HG03378 (cell line): ENCODE results near the gene SPATS2L.
A peak's percentile ranks its signal among the peaks of the same experiment; 100 is the strongest.

ENCODE experiments used
- ATAC-seq: cut with Tn5 transposase; IDR thresholded peaks from one replicate; pipeline ENCODE4 v1.9.1; 2021; ENCODE audit warnings: mild to moderate bottlenecking, moderate library complexity; ENCODE audit not compliant: unreplicated experiment

The SPATS2L gene

DNA sequence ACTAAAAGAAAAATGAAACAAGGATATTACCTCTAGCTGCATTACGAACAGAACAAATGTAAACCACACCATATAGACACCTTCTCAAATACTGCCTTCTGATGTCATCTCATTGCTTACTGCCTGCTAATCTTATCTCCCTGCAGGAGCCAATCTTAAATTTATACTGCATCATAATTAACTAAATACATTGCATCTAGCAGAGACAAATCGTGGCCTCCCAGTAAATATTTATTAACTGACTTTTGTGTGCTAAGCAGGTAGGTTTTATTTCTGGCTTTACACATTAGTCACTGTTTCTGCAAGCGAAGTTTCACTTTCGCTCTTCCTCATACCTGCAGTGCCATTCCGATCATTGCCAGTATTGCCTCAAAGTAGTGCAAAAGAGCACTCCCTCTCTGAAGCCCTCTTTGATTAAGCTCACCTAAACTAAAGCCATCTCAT lies 67.5 kb downstream of the SPATS2L start:
- ATAC-seq, result peak; percentile 95

- no peak for ATAC-seq
These were observed 70.2 kb downstream of the SPATS2L start for GRCh38 chr2:200376513-200377354.

GRCh38 chr2:200377355-200378336 lies 71.2 kb downstream of the SPATS2L start:
- no peak for ATAC-seq

DNA sequence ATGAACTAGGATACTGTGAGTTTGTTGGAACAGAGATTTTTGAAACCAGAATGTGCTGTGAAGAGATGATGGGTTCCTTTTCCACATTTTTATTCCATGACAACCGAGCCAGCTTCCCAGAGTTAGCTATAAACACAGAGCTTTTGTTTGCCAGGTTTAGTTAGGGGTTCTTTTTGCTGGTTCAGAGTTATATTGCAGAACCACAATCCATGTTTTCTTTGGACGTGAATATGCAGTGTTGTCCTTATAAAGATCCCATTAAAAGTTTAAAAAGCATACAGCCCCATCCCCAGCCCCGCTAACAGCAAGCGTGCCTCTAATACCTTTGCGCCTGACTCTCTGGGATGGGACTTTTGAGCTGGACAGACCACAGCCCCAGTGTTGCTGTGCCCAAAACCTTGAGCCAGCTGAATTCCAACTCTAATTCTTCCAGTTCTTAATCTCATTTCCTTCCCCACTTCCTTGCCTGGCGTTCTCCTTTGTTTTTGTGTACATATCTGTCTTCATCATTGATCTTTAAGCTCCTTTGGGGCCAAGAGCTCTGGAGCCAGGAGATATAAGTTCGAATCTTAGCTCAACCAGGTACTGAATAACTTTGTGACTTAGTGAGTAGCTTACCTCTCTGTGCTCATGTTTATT lies 72.3 kb downstream of the SPATS2L start:
- ATAC-seq, result no peak

DNA sequence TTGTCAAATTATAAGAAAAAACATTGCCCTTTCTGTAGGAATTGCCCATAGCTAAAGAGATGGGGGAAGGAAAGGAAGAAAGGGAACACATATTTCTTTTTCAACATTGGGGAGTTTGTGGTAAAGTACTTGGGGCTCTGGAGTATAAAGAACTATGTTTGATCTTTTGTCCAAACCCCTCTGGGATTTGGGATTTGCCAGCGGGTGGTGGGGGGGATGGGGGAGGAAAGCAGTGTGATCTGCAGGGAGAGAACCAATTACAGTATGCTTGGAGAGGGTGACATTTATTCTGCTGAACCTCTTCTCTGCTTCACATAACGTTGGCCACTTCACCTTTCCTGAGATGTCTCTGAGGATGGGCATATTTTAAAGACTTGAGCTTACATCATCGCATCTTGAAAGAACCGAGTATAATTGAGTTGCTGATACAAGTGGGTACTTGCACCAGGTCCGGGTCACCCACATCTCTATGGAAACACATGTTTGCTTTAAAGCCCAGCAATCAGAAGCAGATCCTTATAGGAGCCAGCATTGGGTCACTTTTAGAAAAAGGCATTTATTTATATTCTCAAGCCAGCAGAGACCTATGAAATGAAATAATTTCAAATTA lies 73.1 kb downstream of the SPATS2L start:
- ATAC-seq, result no peak

DNA sequence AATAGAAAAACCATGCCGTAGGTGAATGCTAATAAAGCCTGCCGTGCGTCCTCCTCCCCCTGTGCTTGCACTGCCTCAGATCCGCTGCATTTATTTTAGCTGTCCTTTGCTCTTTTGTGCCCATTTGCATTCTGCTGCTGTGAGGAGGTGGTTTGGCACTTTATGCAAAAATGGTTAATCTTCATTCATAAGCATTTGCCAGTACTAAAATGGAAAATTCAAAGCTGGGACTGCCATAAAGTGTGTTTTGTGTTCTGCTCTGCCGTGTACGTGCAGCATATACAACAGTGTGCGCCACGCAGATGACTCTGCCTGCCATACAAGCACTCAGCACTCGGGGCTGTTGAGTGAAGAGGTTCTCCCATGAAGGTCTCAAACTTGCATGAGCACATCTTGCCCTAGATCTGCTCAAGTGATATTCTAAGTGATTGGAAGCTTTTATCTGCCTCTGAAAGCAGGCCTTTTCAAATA lies 73.6 kb downstream of the SPATS2L start:
- ATAC-seq, result no peak

- ATAC-seq, result no peak
These were observed 74.5 kb downstream of the SPATS2L start for GRCh38 chr2:200380833-200381542.

DNA sequence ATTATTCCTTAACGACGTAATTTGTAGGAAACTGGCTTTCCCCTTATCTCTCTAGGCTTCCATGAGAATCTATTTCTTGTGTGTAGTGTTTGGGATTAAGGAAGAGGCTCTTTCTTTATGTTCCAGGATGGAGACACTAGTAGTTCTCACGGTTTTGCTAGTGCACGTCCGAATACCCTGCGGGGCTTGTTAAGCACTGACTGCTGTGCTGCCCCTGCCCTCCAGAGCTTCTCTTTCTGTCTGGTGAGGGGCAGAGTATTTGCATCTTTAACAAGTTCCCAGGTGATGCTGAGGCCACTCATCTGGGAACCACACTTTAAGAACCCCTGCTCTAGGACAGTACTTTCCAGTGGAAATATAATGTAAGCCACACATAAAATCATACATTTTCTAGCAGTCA lies 76.4 kb downstream of the SPATS2L start:
- ATAC-seq, result no peak

- ATAC-seq, result peak; percentile 74
These were observed 77.1 kb downstream of the SPATS2L start for GRCh38 chr2:200383380-200384110.

GRCh38 chr2:200385063-200385635 lies 78.7 kb downstream of the SPATS2L start:
- no peak for ATAC-seq

DNA sequence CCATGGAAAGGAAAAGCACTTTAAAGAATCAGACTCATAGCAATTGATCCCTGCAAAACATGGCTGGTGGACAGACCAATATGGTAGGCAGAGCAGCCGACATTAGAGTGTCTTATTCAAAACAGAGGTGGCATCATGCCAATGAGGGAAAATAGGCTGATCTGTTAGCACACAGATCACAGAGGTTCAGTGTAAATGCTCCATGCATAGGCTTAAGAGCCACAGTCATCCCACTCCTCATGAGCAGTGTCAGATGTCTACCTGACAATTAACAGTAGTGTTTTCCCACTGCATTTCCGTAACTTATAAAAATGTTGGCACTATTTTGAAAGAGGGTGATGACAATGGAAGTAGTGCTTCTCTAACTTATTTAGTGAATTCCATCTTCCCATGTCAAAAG lies 86.7 kb downstream of the SPATS2L start:
- ATAC-seq, result no peak

- ATAC-seq, result no peak
These were observed 87.6 kb downstream of the SPATS2L start for GRCh38 chr2:200394045-200394444.

GRCh38 chr2:200396781-200397242 lies 90.3 kb downstream of the SPATS2L start:
- no peak for ATAC-seq

DNA sequence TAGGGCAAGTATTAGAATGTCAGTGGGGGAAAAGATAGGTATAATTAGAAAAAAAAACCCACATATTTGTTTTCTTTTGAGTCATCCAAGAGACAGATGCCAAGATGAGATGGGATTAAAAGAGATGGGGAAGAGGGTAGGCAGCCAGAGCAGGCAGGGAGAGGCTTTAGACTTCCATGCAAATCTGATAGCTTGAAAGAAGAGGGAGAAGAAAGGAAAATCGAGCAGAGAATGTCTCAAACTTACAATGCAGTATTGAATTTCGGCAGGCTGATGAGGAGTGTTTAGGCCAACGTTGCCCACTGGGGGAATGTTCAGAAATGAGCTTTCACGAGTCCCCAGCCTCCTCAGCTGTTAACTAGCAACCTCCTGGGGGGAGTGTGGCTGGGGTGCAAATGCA lies 91.3 kb downstream of the SPATS2L start:
- ATAC-seq, result no peak

DNA sequence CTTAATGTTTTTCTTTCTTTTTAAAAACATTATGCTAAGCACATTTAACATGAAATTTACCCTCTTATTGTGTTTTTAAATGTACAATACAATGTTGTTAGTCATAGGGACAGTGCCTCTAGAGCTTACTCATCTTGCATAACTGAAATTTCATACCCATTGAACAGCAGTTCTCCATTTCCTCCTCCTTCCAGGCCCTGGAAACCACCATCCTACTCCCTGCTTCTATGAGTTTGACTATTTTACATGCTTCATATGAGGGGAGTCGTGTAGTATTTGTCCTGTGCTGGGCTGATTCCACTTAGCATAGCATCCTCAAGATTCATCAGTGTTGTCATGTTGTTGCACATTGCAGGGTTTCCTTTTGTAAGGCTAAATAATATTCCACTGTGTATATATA lies 92.6 kb downstream of the SPATS2L start:
- no peak for ATAC-seq

DNA sequence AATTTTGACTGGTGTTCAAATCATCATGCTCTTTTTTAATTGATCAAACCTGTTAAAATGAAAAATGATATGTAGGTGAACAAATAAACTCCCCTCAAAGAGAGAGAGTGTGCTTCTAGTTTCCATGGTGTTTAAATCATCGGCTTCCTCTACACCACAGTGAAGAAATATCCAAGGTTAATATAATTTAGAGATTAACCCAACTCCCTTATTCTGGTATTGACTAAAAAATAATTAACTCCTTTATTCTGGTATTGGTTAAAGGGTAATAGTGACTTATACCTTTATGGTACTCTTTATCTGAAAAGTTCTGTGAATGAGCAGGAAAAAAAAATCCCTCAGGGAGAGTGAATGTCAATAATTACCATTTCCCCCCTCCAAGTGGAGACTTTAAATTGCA lies 93.1 kb downstream of the SPATS2L start:
- no peak for ATAC-seq

GRCh38 chr2:200403814-200404213 lies 97.3 kb downstream of the SPATS2L start:
- ATAC-seq, result no peak

DNA sequence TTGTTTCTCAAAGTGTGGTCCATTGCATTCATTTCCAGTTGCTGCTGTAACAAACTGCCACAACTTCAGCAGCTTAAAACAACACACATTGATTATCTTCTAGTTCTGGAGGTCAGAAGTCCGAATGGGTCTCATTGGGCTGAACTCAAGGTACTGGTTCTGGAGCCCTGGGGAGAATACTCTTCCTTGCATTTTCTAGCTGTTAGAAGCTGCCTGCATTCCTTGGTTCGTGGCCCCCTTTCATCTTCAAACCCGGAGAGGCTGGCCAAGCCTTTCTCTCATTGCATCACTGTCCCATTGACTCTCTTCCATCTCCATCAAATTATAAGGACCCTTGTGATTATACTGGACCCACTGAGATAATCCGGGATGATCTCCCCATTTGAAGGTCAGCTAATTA lies 98.1 kb downstream of the SPATS2L start:
- no peak for ATAC-seq
